ENCODE results near the gene OGFOD1.

OGFOD1 gene

GRCh38 chr16:56428091-56428490 is 23.3 kb upstream of the OGFOD1 start:
- DNase-seq (ENCODE audit: low read depth), result no peak

- no peak for DNase-seq (ENCODE audit: low read depth)
Measured at GRCh38 chr16:56436258-56436657, 15.1 kb upstream of the OGFOD1 start.

- DNase-seq (ENCODE audit: low read depth), result no peak
Measured at GRCh38 chr16:56438038-56438437, 13.3 kb upstream of the OGFOD1 start.

- DNase-seq (ENCODE audit: low read depth), result no peak
Measured at GRCh38 chr16:56447286-56447685, 4.1 kb upstream of the OGFOD1 start.

GRCh38 chr16:56448005-56448404 is 3.3 kb upstream of the OGFOD1 start:
- DNase-seq (ENCODE audit: low read depth), result no peak

- no peak for DNase-seq (ENCODE audit: low read depth)
Measured at GRCh38 chr16:56450275-56450985, 924 bp upstream of the OGFOD1 start.

GRCh38 chr16:56451753-56452689 is 667 bp downstream of the OGFOD1 start:
- no peak for DNase-seq (ENCODE audit: low read depth)

GRCh38 chr16:56457927-56458470 is 6.6 kb downstream of the OGFOD1 start:
- no peak for DNase-seq (ENCODE audit: low read depth)

- no peak for DNase-seq (ENCODE audit: low read depth)
Measured at GRCh38 chr16:56460101-56460500, 8.7 kb downstream of the OGFOD1 start.

GRCh38 chr16:56462064-56462796 is 10.9 kb downstream of the OGFOD1 start:
- DNase-seq (ENCODE audit: low read depth), result no peak

- DNase-seq (ENCODE audit: low read depth), result no peak
Measured at GRCh38 chr16:56463153-56463552, 11.8 kb downstream of the OGFOD1 start.

GRCh38 chr16:56466344-56466743 is 15.0 kb downstream of the OGFOD1 start:
- DNase-seq (ENCODE audit: low read depth), result no peak

- DNase-seq (ENCODE audit: low read depth), result no peak
Measured at GRCh38 chr16:56468800-56469199, 17.4 kb downstream of the OGFOD1 start.

- no peak for DNase-seq (ENCODE audit: low read depth)
Measured at GRCh38 chr16:56469748-56470147, 18.4 kb downstream of the OGFOD1 start.

GRCh38 chr16:56470232-56470631 is 18.9 kb downstream of the OGFOD1 start:
- DNase-seq (ENCODE audit: low read depth), result no peak

GRCh38 chr16:56470666-56471065 is 19.3 kb downstream of the OGFOD1 start:
- no peak for DNase-seq (ENCODE audit: low read depth)

- DNase-seq (ENCODE audit: low read depth), result no peak
Measured at GRCh38 chr16:56475201-56475600, 23.8 kb downstream of the OGFOD1 start.

- no peak for DNase-seq (ENCODE audit: low read depth)
Measured at GRCh38 chr16:56477096-56477878, 25.9 kb downstream of the OGFOD1 start.

GRCh38 chr16:56478281-56479049 is 27.1 kb downstream of the OGFOD1 start:
- no peak for DNase-seq (ENCODE audit: low read depth)

GRCh38 chr16:56479469-56479868 is 28.1 kb downstream of the OGFOD1 start:
- no peak for DNase-seq (ENCODE audit: low read depth)
